GM12891 (cell line): Measurements from ENCODE around the gene STIL.
"Not testable (repeated sequence)": the region's sequence is repeated elsewhere in the genome, so short reads cannot be mapped to it uniquely, and the experiment has no call there.

ENCODE experiments used
- POLR2A ChIP-seq: IDR thresholded peaks from 2 replicates; pipeline ENCODE4 v1.6.1; 2011; ENCODE audit warnings: low read depth, low read length, control low read depth
- POLR2AphosphoS5 ChIP-seq: IDR thresholded peaks from 2 replicates; pipeline ENCODE4 v1.6.1; 2011; ENCODE audit warnings: low read depth, low read length, control low read depth
- SPI1 ChIP-seq: IDR thresholded peaks from 2 replicates; pipeline ENCODE4 v1.6.1; 2011; ENCODE audit warnings: low read depth, low read length, control low read depth
- TAF1 ChIP-seq: IDR thresholded peaks from 2 replicates; pipeline ENCODE4 v1.6.1; 2011; ENCODE audit warnings: low read depth, low read length, control low read depth

DNA sequence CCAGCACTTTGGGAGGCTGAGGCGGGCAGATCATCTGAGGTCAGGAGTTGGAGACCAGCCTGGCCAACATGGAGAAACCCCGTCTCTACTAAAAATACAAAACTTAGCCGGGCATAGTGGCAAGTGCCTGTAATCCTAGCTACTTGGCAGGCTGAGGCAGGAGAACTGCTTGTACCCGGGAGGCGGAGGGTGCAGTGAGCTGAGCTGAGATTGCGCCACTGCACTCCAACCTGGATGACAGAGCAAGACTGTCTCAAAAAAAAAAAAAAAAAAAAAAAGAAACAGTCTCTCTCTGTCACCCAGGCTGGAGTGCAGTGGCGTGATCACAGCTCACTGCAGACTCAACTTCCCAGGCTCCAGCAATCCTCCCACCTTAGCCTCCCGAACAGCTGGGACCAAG, 48.4 kb downstream of the STIL start:
- TF ChIP-seq POLR2AphosphoS5, TAF1, POLR2A, SPI1: not testable (repeated sequence)
